HEK293 (cell line): ENCODE data around the gene DHRS12.

Experiments used
- CTCF ChIA-PET: fragments of 350-600 bp; formaldehyde crosslinking; extraction: SDS; loops from one replicate; lab custom pipeline; 2021; ENCODE audit warnings: antibody characterized with exemption; lab: Yijun Ruan, JAX
- POLR2A ChIA-PET: fragments of 300-600 bp; formaldehyde crosslinking; extraction: SDS; loops from one replicate; lab custom pipeline; 2020; ENCODE audit warnings: antibody characterized with exemption, inconsistent platforms; lab: Yijun Ruan, JAX
- H3K27ac ChIP-seq: fragments of 200-500 bp; sonication (Bioruptor generic); 2 replicates; pipeline ENCODE4 v1.5.1; 2014; ENCODE audit warnings: low read depth, low read length, control low read depth, inconsistent platforms; ENCODE audit errors: extremely low read depth
- H3K36me3 ChIP-seq, 2 experiments: fragments of 200-500 bp in 1 of 2; sonication (Bioruptor generic) in 1 of 2; 1 replicate in 1 of 2; 2 replicates in 1 of 2; pipeline ENCODE4 v1.5.1; 2014 to 2017; ENCODE audit warnings: inconsistent platforms in 2 of 2, low read length in 2 of 2; ENCODE audit not compliant: control insufficient read depth in 2 of 2, insufficient read depth in 1 of 2
- H3K4me1 ChIP-seq: fragments of 200-500 bp; sonication (Bioruptor generic); 2 replicates; pipeline ENCODE4 v1.5.1; 2014; ENCODE audit warnings: mild to moderate bottlenecking, low read length, inconsistent platforms; ENCODE audit not compliant: control insufficient read depth, insufficient read depth
- H3K4me3 ChIP-seq: 2 replicates; pipeline ENCODE4 v1.5.1; 2011; ENCODE audit warnings: low read depth, mild to moderate bottlenecking, control low read depth, low read length, moderate library complexity
- H3K9me3 ChIP-seq: fragments of 200-500 bp; sonication (Bioruptor generic); 2 replicates; pipeline ENCODE4 v1.5.1; 2014; ENCODE audit warnings: low read depth, low read length, inconsistent platforms; ENCODE audit not compliant: control insufficient read depth, insufficient read depth
- FEZF1 ChIP-seq: fragments of 450-650 bp; formaldehyde crosslinking; IDR thresholded peaks from 2 replicates; pipeline ENCODE4 v1.5.1; 2016; ENCODE audit warnings: missing biosample characterization, missing genetic modification characterization
- HIC1 ChIP-seq: fragments of 450-650 bp; formaldehyde crosslinking; IDR thresholded peaks from 2 replicates; pipeline ENCODE4 v1.5.1; 2016; ENCODE audit warnings: missing biosample characterization, missing genetic modification characterization
- HOXD13 ChIP-seq: sonication (generic); formaldehyde crosslinking; IDR thresholded peaks from 2 replicates; pipeline ENCODE4 v1.8.0; 2022; ENCODE audit warnings: missing genetic modification reagents, borderline replicate concordance
- KLF17 ChIP-seq: fragments of 450-650 bp; formaldehyde crosslinking; IDR thresholded peaks from 2 replicates; pipeline ENCODE4 v1.5.1; 2016; ENCODE audit warnings: missing biosample characterization, missing genetic modification characterization
- MZF1 ChIP-seq: fragments of 450-650 bp; formaldehyde crosslinking; IDR thresholded peaks from 2 replicates; pipeline ENCODE4 v1.5.1; 2017; ENCODE audit warnings: missing biosample characterization, missing genetic modification characterization, borderline replicate concordance
- TSHZ1 ChIP-seq: fragments of 450-650 bp; formaldehyde crosslinking; IDR thresholded peaks from 2 replicates; pipeline ENCODE4 v1.5.1; 2016; ENCODE audit warnings: missing biosample characterization, missing genetic modification characterization, borderline replicate concordance
- ZBTB48 ChIP-seq: fragments of 450-650 bp; formaldehyde crosslinking; IDR thresholded peaks from 2 replicates; pipeline ENCODE4 v1.5.1; 2016; ENCODE audit warnings: missing biosample characterization, missing genetic modification characterization
- ZEB2 ChIP-seq: fragments of 450-650 bp; formaldehyde crosslinking; IDR thresholded peaks from 2 replicates; pipeline ENCODE4 v1.5.1; 2016; ENCODE audit warnings: missing biosample characterization, missing genetic modification characterization
- ZIC2 ChIP-seq: fragments of 450-650 bp; formaldehyde crosslinking; IDR thresholded peaks from 2 replicates; pipeline ENCODE4 v1.5.1; 2016; ENCODE audit warnings: missing biosample characterization, missing genetic modification characterization
- ZNF202 ChIP-seq: fragments of 450-650 bp; formaldehyde crosslinking; IDR thresholded peaks from 2 replicates; pipeline ENCODE4 v1.5.1; 2016; ENCODE audit warnings: missing biosample characterization, missing genetic modification characterization, borderline replicate concordance
- ZNF341 ChIP-seq: fragments of 450-650 bp; formaldehyde crosslinking; IDR thresholded peaks from 2 replicates; pipeline ENCODE4; 2016; ENCODE audit warnings: low read depth, missing biosample characterization, missing genetic modification characterization
- ZNF654 ChIP-seq: fragments of 450-650 bp; formaldehyde crosslinking; IDR thresholded peaks from 2 replicates; pipeline ENCODE4 v1.5.1; 2016; ENCODE audit warnings: low read depth, missing biosample characterization, missing genetic modification characterization
- ZNF747 ChIP-seq: fragments of 450-650 bp; formaldehyde crosslinking; IDR thresholded peaks from 2 replicates; pipeline ENCODE4 v1.5.1; 2016; ENCODE audit warnings: missing biosample characterization, missing genetic modification characterization
- TF ChIP-seq, protein P1 (sequence below): fragments of 450-650 bp; formaldehyde crosslinking; optimal IDR thresholded peaks from 2 replicates; pipeline ENCODE3; 2016; ENCODE audit warnings: missing biosample characterization, mild to moderate bottlenecking, missing genetic modification characterization

Gene DHRS12

DNA sequence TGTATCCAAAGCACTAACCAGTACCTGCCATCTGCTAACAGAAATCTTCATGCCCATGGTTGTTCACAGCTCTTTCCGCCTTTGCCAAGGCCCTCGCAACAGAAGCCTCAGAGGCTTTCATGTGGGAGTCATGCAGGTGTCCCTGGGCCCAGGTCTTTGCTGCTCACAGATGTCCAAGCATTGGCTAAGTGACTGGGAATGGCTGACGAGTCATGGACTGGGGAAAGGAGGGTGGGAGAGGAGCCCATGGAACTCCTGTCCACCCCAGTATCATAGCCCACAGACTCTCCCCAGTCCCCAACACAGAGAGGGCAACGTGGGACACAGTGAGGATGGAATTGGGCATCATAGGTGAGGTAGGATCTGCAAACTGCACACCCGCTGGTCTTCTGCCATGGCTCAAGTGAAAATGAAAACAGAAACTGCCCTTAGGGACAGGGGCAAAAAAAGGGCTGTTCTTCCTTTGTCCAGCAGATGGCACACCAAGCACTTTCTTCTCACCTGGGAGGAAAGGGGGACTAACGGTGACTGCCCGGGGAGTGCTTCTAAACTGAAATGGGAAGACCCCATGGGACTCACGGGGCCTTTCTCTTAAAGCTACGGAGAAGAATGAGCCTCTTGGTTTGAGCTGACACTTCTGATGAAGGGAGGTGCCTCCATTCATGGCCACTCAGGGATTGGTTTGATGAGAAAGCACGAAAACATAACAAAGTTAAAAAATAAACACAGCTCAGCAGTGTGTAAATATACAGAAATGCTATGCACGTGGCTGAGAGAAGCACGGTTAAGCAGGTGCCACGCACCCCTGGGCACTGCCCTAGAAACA is 11.1 kb upstream of the DHRS12 start (continued):
- TF ChIP-seq HIC1 = no peak
- TF ChIP-seq ZNF654 (tag by site-specific recombination) = peak; percentile 71
- TF ChIP-seq ZEB2 = peak; percentile 30; the same call in 1 of the 2 replicates
- TF ChIP-seq, protein P1, sequence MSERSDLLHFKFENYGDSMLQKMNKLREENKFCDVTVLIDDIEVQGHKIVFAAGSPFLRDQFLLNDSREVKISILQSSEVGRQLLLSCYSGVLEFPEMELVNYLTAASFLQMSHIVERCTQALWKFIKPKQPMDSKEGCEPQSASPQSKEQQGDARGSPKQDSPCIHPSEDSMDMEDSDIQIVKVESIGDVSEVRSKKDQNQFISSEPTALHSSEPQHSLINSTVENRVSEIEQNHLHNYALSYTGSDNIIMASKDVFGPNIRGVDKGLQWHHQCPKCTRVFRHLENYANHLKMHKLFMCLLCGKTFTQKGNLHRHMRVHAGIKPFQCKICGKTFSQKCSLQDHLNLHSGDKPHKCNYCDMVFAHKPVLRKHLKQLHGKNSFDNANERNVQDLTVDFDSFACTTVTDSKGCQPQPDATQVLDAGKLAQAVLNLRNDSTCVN (tag by site-specific recombination) = no peak
- TF ChIP-seq ZNF202 (tag by site-specific recombination) = no peak
- no peak for TF ChIP-seq HOXD13 (CRISPR knock-in tag)

- no peaks in the 10 kb centered on the region for H3K36me3 ChIP-seq
- TF ChIP-seq MZF1 (tag by site-specific recombination) (no peak), TSHZ1 (tag by site-specific recombination) (no peak), ZBTB48 (tag by site-specific recombination) (no peak), FEZF1 (no peak)
- no peaks in the 10 kb centered on the region for H3K9me3 ChIP-seq
- POLR2A ChIA-PET = no interaction called here
- no peak overlapping the region for H3K27ac ChIP-seq
- H3K4me3 ChIP-seq = no peak overlapping the region
- CTCF ChIA-PET = interaction anchor here (0.6 to 3.7 kb wide), 13 partner anchors 8 to 689 kb away, joined by 3 to 30 read pairs (median 6); partner anchors contain the start of gene NEK5
- H3K4me1 ChIP-seq = no peaks in the 10 kb centered on the region
Observed at GRCh38 chr13:51814071-51814470, 10.1 kb upstream of the DHRS12 start.

DNA sequence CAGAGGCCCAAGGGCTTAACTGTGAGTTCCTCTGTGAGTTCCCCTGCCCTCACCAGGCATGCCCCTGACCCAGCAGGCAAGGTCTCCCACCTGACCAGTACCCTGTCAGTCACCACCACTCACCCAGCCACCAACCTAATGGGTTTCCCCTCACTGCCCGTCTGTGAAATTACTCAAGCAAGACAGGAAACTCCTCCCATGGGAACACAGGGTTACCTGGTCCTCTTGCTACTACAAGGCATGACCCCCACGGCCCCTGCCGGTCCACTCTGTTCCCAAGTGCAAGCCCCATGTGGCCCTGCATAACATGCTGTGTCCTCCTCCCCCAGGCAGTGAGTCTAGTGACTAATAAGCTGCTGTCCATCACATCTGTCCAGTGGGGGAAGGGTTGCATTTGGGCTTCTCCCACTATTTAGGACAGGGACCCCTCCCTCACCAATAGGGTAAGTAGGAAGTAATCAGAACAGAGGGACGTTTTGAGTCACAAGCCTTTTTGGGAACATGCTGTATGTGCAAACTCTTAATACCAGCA is 8.0 kb upstream of the DHRS12 start:
- H3K4me3 ChIP-seq = no peak overlapping the region
- no peaks in the 10 kb centered on the region for H3K9me3 ChIP-seq
- POLR2A ChIA-PET = no interaction called here
- H3K27ac ChIP-seq = no peak overlapping the region
- peak; percentile 51 for TF ChIP-seq ZIC2 (tag by site-specific recombination)
- no peak for TF ChIP-seq ZNF747 (tag by site-specific recombination)
- no peak for TF ChIP-seq ZNF341 (tag by site-specific recombination)
- TF ChIP-seq KLF17 (tag by site-specific recombination) = no peak
- TF ChIP-seq, all 188 proteins: peak for 1
- CTCF ChIA-PET = interaction anchor here (0.6 to 0.9 kb wide), 2 partner anchors 315 to 367 kb away, joined by 3 read pairs; no protein-coding TSS in a partner anchor
- Histone ChIP-seq H3K4me1 (no peaks in the 10 kb centered on the region), H3K36me3 (no peaks in the 10 kb centered on the region)
